ENCODE results near the gene COL27A1.

COL27A1 gene

GRCh38 chr9:114203410-114204140 lies 48.2 kb downstream of the COL27A1 start:
- Histone ChIP-seq H3K36me3 (ENCODE audit: insufficient read depth, low read length) (0 out of 2 replicates have a peak, but pooled peaks cover 2% of the 10 kb centered on the region), H3K4me1 (ENCODE audit: insufficient read depth, low read length) (no peaks in the 10 kb centered on the region; the same call in 1 of the 2 replicates), H3K9ac (ENCODE audit: low read depth, low read length) (no peak overlapping the region), H3K9me3 (ENCODE audit: control insufficient read depth, insufficient read depth, low read length) (no peaks in the 10 kb centered on the region)

- H3K9me3 ChIP-seq (ENCODE audit: control insufficient read depth, insufficient read depth, low read length): no peaks in the 10 kb centered on the region
- H3K36me3 ChIP-seq (ENCODE audit: insufficient read depth, low read length): 0 out of 2 replicates have a peak, but pooled peaks cover 2% of the 10 kb centered on the region
- H3K9ac ChIP-seq (ENCODE audit: low read depth, low read length): no peak overlapping the region
- H3K4me1 ChIP-seq (ENCODE audit: insufficient read depth, low read length): no peaks in the 10 kb centered on the region; the same call in 1 of the 2 replicates
These were observed 48.9 kb downstream of the COL27A1 start for GRCh38 chr9:114204265-114204664.

- Histone ChIP-seq H3K36me3 (ENCODE audit: insufficient read depth, low read length) (0 out of 2 replicates have a peak, but pooled peaks cover 2% of the 10 kb centered on the region), H3K9ac (ENCODE audit: low read depth, low read length) (no peak overlapping the region), H3K9me3 (ENCODE audit: control insufficient read depth, insufficient read depth, low read length) (no peaks in the 10 kb centered on the region), H3K4me1 (ENCODE audit: insufficient read depth, low read length) (no peaks in the 10 kb centered on the region; the same call in 1 of the 2 replicates)
These were observed 50.1 kb downstream of the COL27A1 start for GRCh38 chr9:114205171-114206015.

GRCh38 chr9:114206221-114206789 lies 51.0 kb downstream of the COL27A1 start:
- no peaks in the 10 kb centered on the region for H3K9me3 ChIP-seq (ENCODE audit: control insufficient read depth, insufficient read depth, low read length)
- no peak overlapping the region for H3K9ac ChIP-seq (ENCODE audit: low read depth, low read length)
- H3K4me1 ChIP-seq (ENCODE audit: insufficient read depth, low read length): no peaks in the 10 kb centered on the region; the same call in 1 of the 2 replicates
- 0 out of 2 replicates have a peak, but pooled peaks cover 4% of the 10 kb centered on the region for H3K36me3 ChIP-seq (ENCODE audit: insufficient read depth, low read length)

GRCh38 chr9:114207034-114207810 lies 51.9 kb downstream of the COL27A1 start:
- Histone ChIP-seq H3K4me1 (ENCODE audit: insufficient read depth, low read length) (no peaks in the 10 kb centered on the region; the same call in 1 of the 2 replicates), H3K9ac (ENCODE audit: low read depth, low read length) (no peak overlapping the region), H3K9me3 (ENCODE audit: control insufficient read depth, insufficient read depth, low read length) (no peaks in the 10 kb centered on the region), H3K36me3 (ENCODE audit: insufficient read depth, low read length) (0 out of 2 replicates have a peak, but pooled peaks cover 10% of the 10 kb centered on the region)

- H3K4me1 ChIP-seq (ENCODE audit: insufficient read depth, low read length): no peaks in the 10 kb centered on the region; the same call in 1 of the 2 replicates
- H3K9me3 ChIP-seq (ENCODE audit: control insufficient read depth, insufficient read depth, low read length): no peaks in the 10 kb centered on the region
- H3K36me3 ChIP-seq (ENCODE audit: insufficient read depth, low read length): 0 out of 2 replicates have a peak, but pooled peaks cover 10% of the 10 kb centered on the region
- no peak overlapping the region for H3K9ac ChIP-seq (ENCODE audit: low read depth, low read length)
These were observed 52.5 kb downstream of the COL27A1 start for GRCh38 chr9:114207845-114208244.

- H3K9me3 ChIP-seq (ENCODE audit: control insufficient read depth, insufficient read depth, low read length): no peaks in the 10 kb centered on the region
- no peaks in the 10 kb centered on the region; the same call in 1 of the 2 replicates for H3K4me1 ChIP-seq (ENCODE audit: insufficient read depth, low read length)
- H3K9ac ChIP-seq (ENCODE audit: low read depth, low read length): no peak overlapping the region
- H3K36me3 ChIP-seq (ENCODE audit: insufficient read depth, low read length): 0 out of 2 replicates have a peak, but pooled peaks cover 10% of the 10 kb centered on the region
These were observed 53.8 kb downstream of the COL27A1 start for GRCh38 chr9:114209151-114209550.

- Histone ChIP-seq H3K9me3 (ENCODE audit: control insufficient read depth, insufficient read depth, low read length) (no peaks in the 10 kb centered on the region), H3K4me1 (ENCODE audit: insufficient read depth, low read length) (no peaks in the 10 kb centered on the region; the same call in 1 of the 2 replicates), H3K9ac (ENCODE audit: low read depth, low read length) (no peak overlapping the region), H3K36me3 (ENCODE audit: insufficient read depth, low read length) (0 out of 2 replicates have a peak, but pooled peaks cover 10% of the 10 kb centered on the region)
These were observed 54.8 kb downstream of the COL27A1 start for GRCh38 chr9:114210136-114210535.

- Histone ChIP-seq H3K9ac (ENCODE audit: low read depth, low read length) (no peak overlapping the region), H3K9me3 (ENCODE audit: control insufficient read depth, insufficient read depth, low read length) (no peaks in the 10 kb centered on the region), H3K36me3 (ENCODE audit: insufficient read depth, low read length) (0 out of 2 replicates have a peak, but pooled peaks cover 7% of the 10 kb centered on the region), H3K4me1 (ENCODE audit: insufficient read depth, low read length) (no peaks in the 10 kb centered on the region; the same call in 1 of the 2 replicates)
These were observed 55.4 kb downstream of the COL27A1 start for GRCh38 chr9:114210691-114211276.

- no peaks in the 10 kb centered on the region for H3K4me1 ChIP-seq (ENCODE audit: insufficient read depth, low read length)
- H3K9ac ChIP-seq (ENCODE audit: low read depth, low read length): no peak overlapping the region
- 0 out of 2 replicates have a peak, but pooled peaks cover 7% of the 10 kb centered on the region for H3K36me3 ChIP-seq (ENCODE audit: insufficient read depth, low read length)
- no peaks in the 10 kb centered on the region for H3K9me3 ChIP-seq (ENCODE audit: control insufficient read depth, insufficient read depth, low read length)
These were observed 57.5 kb downstream of the COL27A1 start for GRCh38 chr9:114212826-114213225.

GRCh38 chr9:114213566-114213965 lies 58.2 kb downstream of the COL27A1 start:
- H3K36me3 ChIP-seq (ENCODE audit: insufficient read depth, low read length): 0 out of 2 replicates have a peak, but pooled peaks cover 7% of the 10 kb centered on the region
- no peaks in the 10 kb centered on the region for H3K4me1 ChIP-seq (ENCODE audit: insufficient read depth, low read length)
- H3K9ac ChIP-seq (ENCODE audit: low read depth, low read length): no peak overlapping the region
- H3K9me3 ChIP-seq (ENCODE audit: control insufficient read depth, insufficient read depth, low read length): no peaks in the 10 kb centered on the region

GRCh38 chr9:114214181-114214580 lies 58.8 kb downstream of the COL27A1 start:
- Histone ChIP-seq H3K36me3 (ENCODE audit: insufficient read depth, low read length) (0 out of 2 replicates have a peak, but pooled peaks cover 7% of the 10 kb centered on the region), H3K9ac (ENCODE audit: low read depth, low read length) (no peak overlapping the region), H3K4me1 (ENCODE audit: insufficient read depth, low read length) (no peaks in the 10 kb centered on the region; the same call in 1 of the 2 replicates), H3K9me3 (ENCODE audit: control insufficient read depth, insufficient read depth, low read length) (no peaks in the 10 kb centered on the region)

All from ES-I3 (cell line).